SU-DHL-6 (cell line): ENCODE results near the gene MEF2D.

Experiments
- H2AFZ ChIP-seq: fragments of 200-600 bp; sonication (generic); 2 replicates; pipeline ENCODE4 v1.6.1; 2014; ENCODE audit warnings: low read depth, mild to moderate bottlenecking, moderate library complexity, mixed read lengths, antibody characterized with exemption, low read length; ENCODE audit not compliant: severe bottlenecking
- H3F3A ChIP-seq: fragments of 200-600 bp; shearing (Covaris generic); 2 replicates; pipeline ENCODE4 v1.6.0; 2016; ENCODE audit warnings: antibody characterized with exemption, mild to moderate bottlenecking; ENCODE audit not compliant: insufficient read depth
- H3K27ac ChIP-seq: fragments of 200-600 bp; sonication (generic); 2 replicates; pipeline ENCODE4 v1.5.1; 2016; ENCODE audit warnings: low read depth, mild to moderate bottlenecking, low read length, moderate library complexity, mixed read lengths
- H3K27me3 ChIP-seq: fragments of 200-600 bp; sonication (generic), shearing (Covaris generic); 2 replicates; pipeline ENCODE4 v1.6.0; 2014; ENCODE audit warnings: mild to moderate bottlenecking, low read length
- H3K36me3 ChIP-seq: fragments of 200-600 bp; sonication (generic); 2 replicates; pipeline ENCODE4 v1.6.1; 2014; ENCODE audit warnings: mild to moderate bottlenecking, low read length, mixed read lengths
- H3K4me2 ChIP-seq: fragments of 300-600, 200-600 bp; shearing (Covaris generic), sonication (generic); 2 replicates; pipeline ENCODE4 v1.6.0; 2014; ENCODE audit warnings: low read length, low read depth, mild to moderate bottlenecking; ENCODE audit not compliant: poor library complexity, severe bottlenecking
- H3K4me3 ChIP-seq: fragments of 200-600 bp; sonication (generic); 2 replicates; pipeline ENCODE4 v1.5.1; 2014; ENCODE audit warnings: antibody characterized with exemption, low read length, mild to moderate bottlenecking, mixed read lengths; ENCODE audit not compliant: insufficient read depth, poor library complexity, severe bottlenecking
- H3K79me2 ChIP-seq: fragments of 200-600 bp; sonication (generic); 2 replicates; pipeline ENCODE4 v1.6.1; 2014; ENCODE audit warnings: mild to moderate bottlenecking, low read length, moderate library complexity; ENCODE audit not compliant: insufficient read depth
- H3K9ac ChIP-seq: fragments of 200-600 bp; sonication (generic); 2 replicates; pipeline ENCODE4 v1.7.0; 2014; ENCODE audit warnings: mild to moderate bottlenecking, low read length
- H3K9me2 ChIP-seq: fragments of 200-600 bp; sonication (generic); replicated peaks from 2 replicates; pipeline ENCODE4 v1.6.1; 2014; ENCODE audit warnings: low read length; ENCODE audit not compliant: insufficient read depth
- H3K9me3 ChIP-seq: fragments of 200-600 bp; sonication (generic); 2 replicates; pipeline ENCODE4 v1.6.1; 2014; ENCODE audit warnings: low read length, mixed read lengths; ENCODE audit not compliant: insufficient read depth
- H4K20me1 ChIP-seq: fragments of 200-600 bp; sonication (generic); 2 replicates; pipeline ENCODE4 v1.6.1; 2014; ENCODE audit warnings: low read depth, mild to moderate bottlenecking, antibody characterized with exemption, low read length, moderate library complexity, mixed read lengths
- EZH2phosphoT487 ChIP-seq: fragments of 200-600 bp; sonication (generic), shearing (Covaris generic); conservative IDR thresholded peaks from 2 replicates; pipeline ENCODE4 v1.6.1; 2018; ENCODE audit warnings: mild to moderate bottlenecking, antibody characterized with exemption, low read length, moderate library complexity, mixed read lengths
- TF ChIP-seq, protein P1 (sequence below): fragments of 200-600 bp; sonication (generic); IDR thresholded peaks from one replicate; pipeline ENCODE4 v1.5.1; 2017; ENCODE audit warnings: antibody characterized with exemption, mild to moderate bottlenecking, low read length, moderate library complexity; ENCODE audit not compliant: insufficient read depth, poor library complexity, severe bottlenecking

Gene MEF2D

GRCh38 chr1:156511644-156512043 lies 11.1 kb upstream of the MEF2D start:
- Histone ChIP-seq H3K4me3 (no peak overlapping the region), H3K9ac (no peak overlapping the region), H3K79me2 (no peaks in the 10 kb centered on the region), H2AFZ (no peak overlapping the region), H3K36me3 (no peaks in the 10 kb centered on the region), H3K9me2 (no peaks in the 10 kb centered on the region), H3K4me2 (no peak overlapping the region), H3K27ac (no peak overlapping the region), H3K27me3 (no peaks in the 10 kb centered on the region), H3F3A (0 out of 2 replicates have a peak, but pooled peaks cover under 1% of the 10 kb centered on the region), H4K20me1 (no peaks in the 10 kb centered on the region), H3K9me3 (no peaks in the 10 kb centered on the region)
- no peak for TF ChIP-seq EZH2phosphoT487
- TF ChIP-seq, protein P1, sequence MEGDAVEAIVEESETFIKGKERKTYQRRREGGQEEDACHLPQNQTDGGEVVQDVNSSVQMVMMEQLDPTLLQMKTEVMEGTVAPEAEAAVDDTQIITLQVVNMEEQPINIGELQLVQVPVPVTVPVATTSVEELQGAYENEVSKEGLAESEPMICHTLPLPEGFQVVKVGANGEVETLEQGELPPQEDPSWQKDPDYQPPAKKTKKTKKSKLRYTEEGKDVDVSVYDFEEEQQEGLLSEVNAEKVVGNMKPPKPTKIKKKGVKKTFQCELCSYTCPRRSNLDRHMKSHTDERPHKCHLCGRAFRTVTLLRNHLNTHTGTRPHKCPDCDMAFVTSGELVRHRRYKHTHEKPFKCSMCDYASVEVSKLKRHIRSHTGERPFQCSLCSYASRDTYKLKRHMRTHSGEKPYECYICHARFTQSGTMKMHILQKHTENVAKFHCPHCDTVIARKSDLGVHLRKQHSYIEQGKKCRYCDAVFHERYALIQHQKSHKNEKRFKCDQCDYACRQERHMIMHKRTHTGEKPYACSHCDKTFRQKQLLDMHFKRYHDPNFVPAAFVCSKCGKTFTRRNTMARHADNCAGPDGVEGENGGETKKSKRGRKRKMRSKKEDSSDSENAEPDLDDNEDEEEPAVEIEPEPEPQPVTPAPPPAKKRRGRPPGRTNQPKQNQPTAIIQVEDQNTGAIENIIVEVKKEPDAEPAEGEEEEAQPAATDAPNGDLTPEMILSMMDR, result no peak

- H3K27ac ChIP-seq, result no peak overlapping the region
These were observed 10.1 kb upstream of the MEF2D start for GRCh38 chr1:156510709-156511108.

GRCh38 chr1:156509424-156510034 lies 9.0 kb upstream of the MEF2D start:
- Histone ChIP-seq H4K20me1 (no peaks in the 10 kb centered on the region), H3K27ac (no peak overlapping the region), H3K4me2 (no peak overlapping the region), H3K27me3 (no peaks in the 10 kb centered on the region), H3K4me3 (no peak overlapping the region), H3K9me3 (no peaks in the 10 kb centered on the region), H3F3A (peaks cover 8% of the 10 kb centered on the region), H3K36me3 (no peaks in the 10 kb centered on the region), H3K9ac (no peak overlapping the region), H3K79me2 (no peaks in the 10 kb centered on the region), H3K9me2 (no peaks in the 10 kb centered on the region), H2AFZ (no peak overlapping the region)
- no peak for TF ChIP-seq EZH2phosphoT487
- TF ChIP-seq, protein P1, result no peak

More at GRCh38 chr1:156510709-156511108, 10.1 kb upstream of the MEF2D start:
- H3F3A ChIP-seq, result 0 out of 2 replicates have a peak, but pooled peaks cover 6% of the 10 kb centered on the region
- H3K27me3 ChIP-seq, result no peaks in the 10 kb centered on the region
- no peaks in the 10 kb centered on the region for H4K20me1 ChIP-seq
- no peaks in the 10 kb centered on the region for H3K9me3 ChIP-seq
- H3K4me2 ChIP-seq, result no peak overlapping the region
- H3K9me2 ChIP-seq, result no peaks in the 10 kb centered on the region
- H3K9ac ChIP-seq, result no peak overlapping the region
- H3K79me2 ChIP-seq, result no peaks in the 10 kb centered on the region
- H2AFZ ChIP-seq, result no peak overlapping the region
- TF ChIP-seq, protein P1, result no peak
- no peak for TF ChIP-seq EZH2phosphoT487
- no peaks in the 10 kb centered on the region for H3K36me3 ChIP-seq
- no peak overlapping the region for H3K4me3 ChIP-seq

DNA sequence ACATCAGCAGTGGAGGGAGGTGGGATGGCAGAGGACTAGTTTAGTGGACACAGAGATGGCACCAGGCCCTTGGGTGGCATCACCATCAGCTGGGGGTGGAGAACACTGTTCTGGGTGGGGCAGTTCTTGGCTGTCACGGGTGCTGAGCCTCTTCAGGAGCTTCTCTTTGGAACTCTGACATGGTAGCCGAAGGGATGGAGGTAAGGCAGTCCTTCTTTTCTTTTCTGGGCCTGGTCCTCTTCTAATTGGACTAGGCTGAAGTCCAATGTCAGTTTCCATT lies 8.3 kb upstream of the MEF2D start:
- no peaks in the 10 kb centered on the region for H3K9me2 ChIP-seq
- no peak overlapping the region for H3K9ac ChIP-seq
- H3F3A ChIP-seq, result peaks cover 15% of the 10 kb centered on the region
- no peaks in the 10 kb centered on the region for H3K36me3 ChIP-seq
- no peak overlapping the region for H3K27ac ChIP-seq
- H3K4me3 ChIP-seq, result no peak overlapping the region
- TF ChIP-seq, protein P1, result no peak
- no peak for TF ChIP-seq EZH2phosphoT487
- no peak overlapping the region for H2AFZ ChIP-seq
- H4K20me1 ChIP-seq, result no peaks in the 10 kb centered on the region
- H3K4me2 ChIP-seq, result no peak overlapping the region
- no peaks in the 10 kb centered on the region for H3K27me3 ChIP-seq
- no peaks in the 10 kb centered on the region for H3K9me3 ChIP-seq
- H3K79me2 ChIP-seq, result no peaks in the 10 kb centered on the region
